Transverse colon (tissue), 4 donors: ENCODE data around the gene COX8A.

ENCODE experiments used
- POLR2A ChIP-seq: fragments of 450-650 bp; IDR thresholded peaks from one replicate; pipeline ENCODE4 v1.6.1; 2016; ENCODE audit warnings: antibody characterized with exemption, mild to moderate bottlenecking, moderate library complexity
- POLR2AphosphoS5 ChIP-seq, 3 donors: sonication (generic); formaldehyde crosslinking; IDR thresholded peaks; one replicate each; pipeline ENCODE4 v1.6.1; 2016; ENCODE audit warnings: antibody characterized with exemption in 3 of 3
- TF ChIP-seq, protein P1 (sequence below), 5 experiments: fragments of 200-600 bp in 3 of 5; fragments of 450-650 bp in 2 of 5; sonication (generic) in 3 of 5; IDR thresholded peaks; 1 replicate in 2 of 5; 2 replicates in 3 of 5; pipeline ENCODE4 v1.5.1; 2016 to 2017; ENCODE audit warnings: antibody characterized with exemption in 5 of 5, inconsistent platforms in 3 of 5, mild to moderate bottlenecking in 2 of 5, moderate library complexity in 1 of 5

DNA sequence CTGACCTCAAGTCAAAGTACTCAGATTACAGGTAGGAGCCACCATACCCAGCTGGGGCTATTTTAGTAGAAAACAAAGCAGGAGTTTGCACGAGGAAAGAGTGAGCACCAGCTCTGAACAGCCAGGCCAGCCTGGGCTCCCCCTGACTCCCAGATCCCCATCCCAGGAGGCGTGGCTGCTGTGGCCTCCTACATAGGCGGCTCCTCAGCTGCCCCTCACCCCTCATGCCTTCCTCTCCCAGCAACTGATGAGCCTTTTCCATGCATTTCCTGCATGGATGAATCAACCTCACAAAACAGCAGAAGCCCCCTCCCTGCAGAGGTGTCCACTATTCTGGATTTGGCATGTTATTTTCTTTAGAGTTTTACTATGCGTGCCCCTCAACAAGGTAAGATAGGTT, 50.8 kb downstream of the COX8A start:
- TF ChIP-seq, protein P1, sequence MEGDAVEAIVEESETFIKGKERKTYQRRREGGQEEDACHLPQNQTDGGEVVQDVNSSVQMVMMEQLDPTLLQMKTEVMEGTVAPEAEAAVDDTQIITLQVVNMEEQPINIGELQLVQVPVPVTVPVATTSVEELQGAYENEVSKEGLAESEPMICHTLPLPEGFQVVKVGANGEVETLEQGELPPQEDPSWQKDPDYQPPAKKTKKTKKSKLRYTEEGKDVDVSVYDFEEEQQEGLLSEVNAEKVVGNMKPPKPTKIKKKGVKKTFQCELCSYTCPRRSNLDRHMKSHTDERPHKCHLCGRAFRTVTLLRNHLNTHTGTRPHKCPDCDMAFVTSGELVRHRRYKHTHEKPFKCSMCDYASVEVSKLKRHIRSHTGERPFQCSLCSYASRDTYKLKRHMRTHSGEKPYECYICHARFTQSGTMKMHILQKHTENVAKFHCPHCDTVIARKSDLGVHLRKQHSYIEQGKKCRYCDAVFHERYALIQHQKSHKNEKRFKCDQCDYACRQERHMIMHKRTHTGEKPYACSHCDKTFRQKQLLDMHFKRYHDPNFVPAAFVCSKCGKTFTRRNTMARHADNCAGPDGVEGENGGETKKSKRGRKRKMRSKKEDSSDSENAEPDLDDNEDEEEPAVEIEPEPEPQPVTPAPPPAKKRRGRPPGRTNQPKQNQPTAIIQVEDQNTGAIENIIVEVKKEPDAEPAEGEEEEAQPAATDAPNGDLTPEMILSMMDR (IDR thresholded peaks at IDR 0.05) = no peak
- TF ChIP-seq POLR2A (no peak), POLR2AphosphoS5 (IDR thresholded peaks at IDR 0.05) (no peak)
